OCI-LY3 (cell line): ENCODE results near the gene SNX4.
"Not testable (repeated sequence)": the region's sequence is repeated elsewhere in the genome, so short reads cannot be mapped to it uniquely, and the experiment has no call there.

ENCODE experiments used
- CTCF ChIP-seq: fragments of 200-600, 300-600 bp; sonication (generic); IDR thresholded peaks from 2 replicates; pipeline ENCODE4 v1.5.1; 2014; ENCODE audit warnings: antibody characterized with exemption, low read length, low read depth
- EZH2phosphoT487 ChIP-seq: fragments of 200-600 bp; shearing (Covaris generic); IDR thresholded peaks from 2 replicates; pipeline ENCODE4 v1.6.1; 2018; ENCODE audit warnings: antibody characterized with exemption, mixed run types, low read depth

GRCh38 chr3:125481375-125481759 is 38.6 kb downstream of the SNX4 start:
- not testable (repeated sequence) for TF ChIP-seq CTCF, EZH2phosphoT487
